Activated naive CD8-positive, alpha-beta T cell treated with anti-CD3 and anti-CD28 coated beads, Interleukin-2, amount 50 U/mL, for 16 hours (primary cell): ENCODE measurements around the gene SACS.
"Not testable (repeated sequence)": the region's sequence is repeated elsewhere in the genome, so short reads cannot be mapped to it uniquely, and the experiment has no call there.

Source experiments
- DNase-seq: peaks from one replicate; pipeline ENCODE4 v3.0.0-alpha.2; 2020; ENCODE audit warnings: low read depth, low spot score

The SACS gene

GRCh38 chr13:23455401-23456185, 22.1 kb upstream of the SACS start:
- no peak for DNase-seq

GRCh38 chr13:23453132-23453531, 19.6 kb upstream of the SACS start:
- no peak for DNase-seq

- DNase-seq = no peak
Observed at GRCh38 chr13:23450340-23451046, 17.0 kb upstream of the SACS start.

- DNase-seq = no peak
Observed at GRCh38 chr13:23449398-23450162, 16.1 kb upstream of the SACS start.

- no peak for DNase-seq
Observed at GRCh38 chr13:23447927-23448326, 14.4 kb upstream of the SACS start.

- no peak for DNase-seq
Observed at GRCh38 chr13:23445794-23446193, 12.3 kb upstream of the SACS start.

- no peak for DNase-seq
Observed at GRCh38 chr13:23443878-23444277, 10.4 kb upstream of the SACS start.

GRCh38 chr13:23443110-23443509, 9.6 kb upstream of the SACS start:
- no peak for DNase-seq

- no peak for DNase-seq
Observed at GRCh38 chr13:23440821-23441618, 7.5 kb upstream of the SACS start.

DNA sequence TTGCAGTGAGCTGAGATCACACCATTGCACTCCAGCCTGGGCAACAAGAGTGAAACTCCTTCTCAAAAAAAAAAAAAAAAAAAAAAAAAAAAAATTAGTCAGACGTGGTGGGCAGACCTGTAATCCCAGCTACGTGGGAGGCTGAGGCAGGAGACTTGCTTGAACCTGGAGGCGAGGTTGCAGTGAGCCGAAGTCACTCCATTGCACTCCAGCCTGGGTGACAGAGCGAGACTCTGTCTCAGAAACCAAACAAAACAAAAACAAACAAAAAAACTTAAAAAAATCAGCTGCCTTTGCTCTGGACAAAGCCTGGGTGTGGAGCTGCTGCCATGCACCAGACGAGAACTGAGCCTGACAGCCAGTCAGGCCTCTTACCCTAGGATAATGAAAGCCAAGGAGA, 6.8 kb upstream of the SACS start:
- DNase-seq = not testable (repeated sequence)

- no peak for DNase-seq
Observed at GRCh38 chr13:23437916-23438315, 4.4 kb upstream of the SACS start.

- no peak for DNase-seq
Observed at GRCh38 chr13:23436680-23437079, 3.2 kb upstream of the SACS start.

- DNase-seq = no peak
Observed at GRCh38 chr13:23434491-23434890, 989 bp upstream of the SACS start.

GRCh38 chr13:23432626-23433025, 876 bp downstream of the SACS start:
- DNase-seq = no peak

DNA sequence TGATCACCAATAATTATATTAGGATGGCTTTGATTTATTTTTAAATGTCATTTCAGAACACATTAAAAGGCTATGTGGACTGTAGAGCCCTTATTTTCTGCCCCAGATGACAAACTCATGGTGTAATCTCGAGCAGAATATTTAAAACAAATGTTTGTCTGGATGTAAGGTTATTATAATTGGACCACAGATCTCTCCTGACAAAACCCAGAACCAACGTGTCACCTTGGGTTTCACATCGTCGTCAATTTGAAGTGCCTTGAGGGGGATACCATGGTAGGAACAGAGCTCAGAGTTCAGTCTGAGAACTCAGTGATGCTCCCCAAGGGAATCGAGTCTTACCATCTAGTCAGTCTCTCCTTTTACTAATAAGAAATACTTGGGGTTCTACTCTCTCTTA, 2.8 kb downstream of the SACS start:
- no peak for DNase-seq

DNA sequence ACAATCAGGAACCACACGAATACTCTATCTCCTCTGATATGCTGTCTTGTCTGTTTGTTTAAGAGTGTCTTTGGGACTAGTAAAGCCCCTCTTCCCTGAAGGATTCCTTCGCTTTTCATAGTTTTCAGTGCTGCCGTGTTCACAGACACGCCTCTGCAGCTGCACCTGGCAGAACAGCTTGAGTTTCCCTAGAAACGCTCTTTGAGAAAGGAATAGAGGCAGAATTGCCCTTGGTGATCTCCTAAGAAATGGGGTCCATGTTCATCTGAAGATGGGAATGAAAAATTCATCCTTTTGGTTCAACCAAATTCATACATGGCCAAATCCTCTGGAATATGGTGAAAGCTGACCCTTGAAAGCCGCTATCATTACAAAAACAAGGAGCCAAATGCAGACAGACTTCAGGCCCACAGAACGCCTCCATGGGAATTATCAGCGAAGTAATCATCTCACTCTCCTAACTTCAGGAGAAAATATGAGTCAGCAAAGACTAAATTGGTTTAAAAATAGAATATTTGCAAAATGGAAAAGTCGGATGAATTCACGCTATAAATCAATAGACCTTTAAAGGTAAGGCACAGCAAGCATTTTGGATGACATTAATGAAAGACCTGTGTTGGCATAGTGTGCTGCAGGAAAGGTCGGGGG, 5.5 kb downstream of the SACS start:
- DNase-seq = no peak

DNA sequence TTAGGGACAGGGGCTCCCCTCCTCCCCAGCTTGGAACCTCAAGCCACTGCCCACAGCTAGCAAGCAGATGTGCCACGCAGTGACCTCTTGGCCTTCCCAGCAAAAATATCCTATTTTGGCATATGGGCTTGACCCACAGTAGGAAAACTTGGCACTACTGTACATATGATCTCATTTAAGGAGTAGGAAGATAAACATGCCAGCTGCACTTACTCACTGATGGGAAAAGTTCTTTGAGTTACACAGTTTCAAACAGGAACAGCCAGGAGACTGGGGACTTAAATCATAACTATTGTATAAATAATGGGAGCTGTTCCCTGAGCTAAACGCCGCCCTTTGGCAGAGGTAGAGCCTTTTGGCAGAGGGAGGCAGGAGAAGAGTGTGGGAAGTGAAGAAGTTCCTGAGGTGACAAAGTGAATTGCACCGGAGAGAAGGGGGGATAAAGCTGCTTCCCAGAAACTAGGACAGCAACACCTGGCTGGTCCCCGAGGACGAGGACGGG, 6.1 kb downstream of the SACS start:
- DNase-seq = no peak

- no peak for DNase-seq
Observed at GRCh38 chr13:23421596-23421995, 11.9 kb downstream of the SACS start.

- no peak for DNase-seq
Observed at GRCh38 chr13:23418776-23419683, 14.5 kb downstream of the SACS start.

- no peak for DNase-seq
Observed at GRCh38 chr13:23414682-23415081, 18.8 kb downstream of the SACS start.
